T-helper 1 cell treated with Interleukin-12 subunit alpha and Interleukin-12 subunit beta and Interleukin-4 antibody, amounts not matched to agents 30 ng/mL and 1 ng/mL, for 36 hours (primary cell): ENCODE data around the gene ZIM2. TPM values are rescaled to one million over a fixed set of nuclear protein-coding genes. Genes with fewer than 3 reads are reported as not detected.
"Not testable (repeated sequence)": the region's sequence is repeated elsewhere in the genome, so short reads cannot be mapped to it uniquely, and the experiment has no call there.

Experiments used
- intact Hi-C: fragments of 100-400 bp; cut with micrococcal nuclease; formaldehyde crosslinking; loops from one replicate; pipeline ENCODE4 v1.15.1; 2024
- total RNA-seq: library from RNA; stranded (reverse); gene quantifications from 2 replicates; pipeline ENCODE4 v1.2.3, GENCODE V29; 2022

ZIM2 gene
- not detected in 2 replicates for total RNA-seq

GRCh38 chr19:56840451-56841192, at the start of gene ZIM2, which contains the start of gene PEG3:
ZIM2 (minus strand) TSS chr19:56840726; CDS start chr19:56824277, 16,449 bp downstream.
PEG3 (minus strand) TSS chr19:56840726; CDS start chr19:56824655, 16,071 bp downstream.
- intact Hi-C loops, result no loop called here

- intact Hi-C loops, result no loop called here
These were observed 44.9 kb upstream of the ZIM2 start for GRCh38 chr19:56885173-56885985.

DNA sequence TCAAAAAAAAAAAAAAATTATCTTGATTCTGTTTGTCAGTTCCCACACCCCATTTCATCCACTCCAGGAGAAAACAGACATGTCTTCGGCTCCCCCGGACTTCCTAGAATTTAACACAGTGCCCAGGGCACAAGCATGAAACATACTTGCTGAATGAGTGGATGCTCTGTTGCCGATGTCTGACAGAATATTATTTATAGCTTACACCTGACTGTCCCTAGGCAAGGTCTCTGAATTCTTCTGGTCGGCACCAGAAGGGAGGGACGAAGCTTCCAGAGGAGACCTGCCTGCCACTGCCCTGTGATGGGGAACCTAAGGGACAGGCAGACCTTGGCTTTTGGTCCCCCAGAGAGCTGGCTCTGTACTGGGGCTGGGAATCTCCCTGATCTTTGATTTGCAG, 43.9 kb upstream of the ZIM2 start:
- intact Hi-C loops, result no loop called here

GRCh38 chr19:56880592-56881190, 40.2 kb upstream of the ZIM2 start:
- intact Hi-C loops, result no loop called here

- intact Hi-C loops, result no loop called here
These were observed 36.7 kb upstream of the ZIM2 start for GRCh38 chr19:56877069-56877715.

- intact Hi-C loops, result no loop called here
These were observed 35.2 kb upstream of the ZIM2 start for GRCh38 chr19:56875717-56876116.

GRCh38 chr19:56874530-56874929, 34.0 kb upstream of the ZIM2 start:
- intact Hi-C loops, result no loop called here

- intact Hi-C loops, result no loop called here
These were observed 33.0 kb upstream of the ZIM2 start for GRCh38 chr19:56873493-56873892.

DNA sequence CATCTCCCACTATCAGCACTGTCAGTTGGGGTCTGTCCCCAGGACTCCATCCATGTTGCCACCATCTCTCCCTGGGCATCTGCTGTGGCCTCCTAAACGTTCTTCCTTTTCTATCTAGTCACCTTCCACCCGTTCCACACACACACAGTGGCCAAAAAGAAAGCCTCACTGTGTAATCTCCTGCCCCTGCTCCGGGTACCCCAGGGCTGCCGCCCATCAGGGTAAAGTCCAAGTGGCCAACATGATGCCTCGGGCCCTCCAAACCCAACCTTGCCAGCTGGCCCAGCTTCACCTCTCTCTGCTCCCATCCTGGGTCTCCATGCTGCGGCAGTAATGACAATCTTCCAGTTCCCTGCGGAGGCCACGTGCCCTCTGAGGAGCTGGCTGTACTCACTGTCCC, 29.4 kb upstream of the ZIM2 start:
- intact Hi-C loops, result no loop called here

DNA sequence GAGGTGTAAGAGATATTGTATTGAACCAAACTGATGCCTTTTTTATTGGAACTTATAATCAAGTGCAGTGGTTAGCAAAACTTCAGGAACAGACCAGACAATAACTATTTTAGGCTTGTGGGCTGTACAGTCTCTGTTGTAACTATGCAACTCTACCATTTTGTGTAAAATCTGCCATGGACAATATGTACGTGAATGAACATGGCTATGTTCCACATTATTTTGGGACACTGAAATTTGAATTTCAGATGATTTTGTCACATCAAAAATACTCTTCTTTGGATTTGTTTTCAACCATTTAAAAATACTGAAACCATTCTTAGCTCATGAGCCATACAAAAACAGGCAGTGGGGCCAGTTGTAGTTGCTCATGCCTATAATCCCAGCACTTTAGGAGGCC, 27.9 kb upstream of the ZIM2 start:
- intact Hi-C loops, result no loop called here

DNA sequence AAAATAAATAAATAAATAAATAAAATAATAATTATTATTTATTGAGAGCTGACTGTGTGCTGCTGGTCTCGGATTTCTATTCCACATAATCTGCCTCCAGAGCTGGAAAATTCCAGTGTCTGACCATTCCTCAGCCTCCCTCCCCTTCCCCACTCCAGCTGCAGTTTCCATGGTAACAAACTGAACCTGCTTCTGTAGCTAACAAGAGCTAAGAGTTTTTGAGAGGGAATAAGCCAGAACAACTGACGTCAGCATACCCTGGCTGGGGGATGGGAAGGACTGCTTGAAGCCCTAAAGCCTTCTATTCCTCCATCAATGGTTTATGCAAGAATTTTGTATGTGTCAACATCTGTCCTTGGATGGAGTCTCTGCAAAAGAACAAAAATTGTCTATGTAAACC, 26.0 kb upstream of the ZIM2 start:
- intact Hi-C loops, result no loop called here

DNA sequence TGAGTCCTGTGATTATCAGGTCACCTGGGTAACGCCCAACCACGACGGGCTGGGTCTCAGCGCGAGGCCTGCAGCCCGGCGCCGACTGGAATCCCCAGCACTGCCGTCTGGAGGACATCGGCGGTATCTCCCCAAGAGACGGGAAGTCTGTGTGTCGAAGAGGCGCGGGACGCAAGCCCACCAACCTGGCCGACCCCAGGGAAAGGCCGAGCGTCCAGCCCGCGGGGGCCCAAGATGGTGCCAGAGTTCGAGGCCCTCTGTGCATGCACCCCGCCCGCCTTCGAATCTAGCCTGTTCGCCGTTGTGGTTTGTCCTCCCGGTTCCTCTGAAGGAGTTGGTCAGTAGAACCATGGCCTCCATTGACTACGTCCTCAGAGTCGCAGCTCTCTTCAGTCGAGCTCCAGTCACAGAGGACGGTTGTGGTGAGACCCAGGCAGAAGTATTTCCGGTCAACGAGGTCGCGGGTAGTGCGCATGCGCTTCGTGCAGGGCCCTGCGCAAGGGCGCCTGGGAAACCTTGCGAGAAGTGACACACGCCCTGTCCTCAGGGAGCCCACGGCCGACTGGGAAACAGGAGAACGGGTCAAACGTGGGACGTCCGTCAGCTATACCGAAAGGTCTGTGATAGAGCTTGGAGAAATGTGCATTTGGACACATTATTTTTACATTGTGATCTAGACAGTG, 24.1 kb upstream of the ZIM2 start:
- intact Hi-C loops, result no loop called here

GRCh38 chr19:56862741-56863140, 22.2 kb upstream of the ZIM2 start:
- intact Hi-C loops, result no loop called here

GRCh38 chr19:56860409-56860808, 19.9 kb upstream of the ZIM2 start:
- intact Hi-C loops, result not testable (repeated sequence)

GRCh38 chr19:56858026-56858425, 17.5 kb upstream of the ZIM2 start:
- intact Hi-C loops, result no loop called here

- intact Hi-C loops, result no loop called here
These were observed 16.3 kb upstream of the ZIM2 start for GRCh38 chr19:56856822-56857221.

GRCh38 chr19:56852361-56852760, 11.8 kb upstream of the ZIM2 start:
- intact Hi-C loops, result not testable (repeated sequence)

DNA sequence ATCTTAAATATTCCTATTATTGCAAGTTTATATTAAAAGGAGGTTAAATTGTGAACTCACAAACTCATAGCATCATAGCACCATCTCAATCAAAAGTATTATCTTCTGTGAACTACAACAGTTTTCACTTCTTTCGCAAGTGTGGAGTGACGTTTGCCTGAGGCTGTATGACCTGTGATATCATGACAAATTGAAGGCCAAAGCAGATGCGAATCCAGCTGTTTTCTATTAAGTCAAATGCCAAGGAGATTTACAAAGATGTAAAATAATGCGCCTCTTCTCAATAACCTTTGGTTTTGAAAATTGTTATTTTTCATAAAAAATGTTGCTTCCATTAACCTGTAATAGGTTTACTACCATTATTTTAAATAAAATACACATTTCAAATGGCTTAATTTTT, 7.6 kb upstream of the ZIM2 start:
- intact Hi-C loops, result no loop called here

DNA sequence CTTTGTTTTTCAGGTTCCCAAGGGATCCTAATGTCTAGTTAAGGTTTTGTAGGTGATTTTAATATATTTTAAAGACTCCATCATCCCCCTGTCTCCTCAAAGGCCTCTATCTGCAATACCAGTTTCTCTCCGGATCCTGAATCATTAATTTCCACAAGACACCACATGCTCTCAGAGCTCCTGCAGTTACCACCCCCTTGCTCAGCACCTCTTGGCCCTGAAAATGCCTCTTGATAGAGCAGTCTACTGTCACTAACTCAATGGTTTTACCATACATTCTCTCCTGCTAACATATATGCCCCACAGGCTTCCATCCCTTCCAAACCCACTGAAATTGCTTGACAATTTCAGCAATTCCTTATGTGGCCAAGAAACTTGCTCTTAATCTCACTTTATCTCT, 1.9 kb upstream of the ZIM2 start:
- intact Hi-C loops, result no loop called here

DNA sequence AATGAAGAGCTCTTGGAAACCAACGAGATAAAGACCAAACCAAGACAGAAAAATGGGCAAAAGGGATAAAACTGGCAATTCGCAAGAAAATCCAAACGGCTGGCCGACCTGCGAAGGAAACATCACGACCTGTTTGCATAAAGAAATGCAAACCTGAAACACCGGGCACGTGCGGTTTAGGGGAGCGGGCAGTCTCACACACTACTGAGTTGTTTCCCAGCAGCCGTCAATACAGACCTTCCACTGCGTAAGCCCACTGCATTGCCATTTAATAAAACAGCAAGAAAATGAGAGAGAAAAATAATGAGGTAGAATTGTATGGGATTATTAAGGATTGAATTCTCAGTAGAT, 642 bp upstream of the ZIM2 start:
- intact Hi-C loops, result no loop called here
